ENCODE data around the gene COL13A1.

Gene COL13A1

DNA sequence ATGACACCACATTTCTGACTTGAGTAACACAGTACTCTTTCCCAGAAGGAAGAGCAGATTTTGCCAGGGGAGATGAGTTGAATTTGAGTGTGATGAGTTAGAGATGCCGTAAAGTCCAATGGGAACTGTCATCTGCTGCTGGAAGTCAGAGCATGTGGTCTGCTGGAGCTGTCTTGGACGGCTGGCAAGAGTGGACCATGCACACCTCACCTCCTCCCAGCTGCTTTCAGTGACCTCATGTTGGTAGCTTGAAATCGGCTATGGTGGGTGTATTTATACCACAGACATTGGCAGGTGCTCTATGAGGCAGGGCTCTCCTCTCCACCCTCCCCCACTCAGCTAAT lies 82.3 kb downstream of the COL13A1 start:
- in situ Hi-C loops (cut with MboI; ENCODE audit: low sequenced_read_pairs) = no loop called here

DNA sequence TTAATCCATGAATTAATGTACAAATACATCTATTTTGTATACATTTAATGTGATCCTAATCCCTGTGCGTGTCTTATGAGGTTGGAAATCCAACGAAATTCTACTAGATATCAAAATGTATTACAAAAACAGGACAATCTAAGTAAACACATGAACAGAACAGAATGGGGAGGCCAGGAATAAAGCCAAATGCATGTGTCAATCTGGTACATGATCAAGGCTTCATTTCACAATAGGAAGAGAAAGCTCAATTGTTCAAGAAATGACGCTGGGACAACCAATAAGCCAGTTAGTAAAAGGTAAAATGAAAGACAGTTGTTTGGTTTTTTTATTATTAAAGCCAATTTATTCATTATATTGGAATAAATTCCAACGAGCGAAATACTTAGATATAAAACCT lies 83.0 kb downstream of the COL13A1 start:
- in situ Hi-C loops (cut with MboI; ENCODE audit: low sequenced_read_pairs) = no loop called here

GRCh38 chr10:69885379-69886013 lies 83.8 kb downstream of the COL13A1 start:
- in situ Hi-C loops (cut with MboI; ENCODE audit: low sequenced_read_pairs) = no loop called here

GRCh38 chr10:69888882-69889584 lies 87.3 kb downstream of the COL13A1 start:
- in situ Hi-C loops (cut with MboI; ENCODE audit: low sequenced_read_pairs) = no loop called here

GRCh38 chr10:69890065-69890847 lies 88.5 kb downstream of the COL13A1 start:
- in situ Hi-C loops (cut with MboI; ENCODE audit: low sequenced_read_pairs) = no loop called here

DNA sequence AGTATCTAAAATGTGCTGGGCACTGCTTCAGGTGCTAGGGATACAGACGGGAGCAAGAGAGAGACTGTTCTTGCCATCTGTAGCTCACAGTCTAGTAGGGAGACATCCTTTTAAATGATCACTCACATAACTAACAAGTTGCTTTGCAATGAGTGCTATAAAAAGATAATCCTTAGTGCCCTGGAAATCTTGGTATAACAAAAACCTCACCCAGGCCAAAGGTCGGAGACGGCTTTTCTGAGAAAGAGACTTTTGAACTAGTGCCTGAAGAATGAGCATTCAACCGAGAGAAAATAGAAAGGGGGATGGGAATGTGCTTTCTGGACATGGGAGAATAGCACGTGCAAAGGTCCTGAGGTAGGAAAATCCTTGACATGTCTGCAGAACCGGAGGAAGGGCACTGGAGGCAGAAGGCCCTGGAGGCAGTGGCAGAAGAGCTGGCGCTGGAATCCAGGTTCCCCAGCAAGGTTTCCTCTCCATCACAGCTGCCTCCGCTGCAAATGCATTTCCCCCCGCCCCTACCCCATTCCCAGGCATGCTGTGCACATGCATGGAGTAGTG lies 89.4 kb downstream of the COL13A1 start:
- in situ Hi-C loops (cut with MboI; ENCODE audit: low sequenced_read_pairs) = no loop called here

DNA sequence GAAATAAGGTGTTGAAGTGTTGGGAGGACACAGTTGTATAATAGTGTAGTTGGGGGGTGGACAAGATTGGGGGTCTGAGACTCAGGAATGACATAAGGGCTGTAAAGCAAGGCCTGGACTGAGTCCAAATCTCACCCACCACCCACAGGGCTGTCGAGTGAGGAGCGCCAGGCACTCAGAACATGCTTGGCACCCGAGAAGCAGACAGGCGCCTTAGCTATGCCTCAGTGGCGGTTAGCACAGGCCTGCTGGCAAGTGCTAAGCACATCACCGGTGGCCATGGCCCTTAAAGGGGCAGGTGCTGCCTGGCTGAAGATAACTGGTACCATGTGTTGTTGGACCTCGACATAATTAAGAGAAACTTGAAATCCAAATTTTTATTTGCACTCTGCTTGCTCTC lies 90.7 kb downstream of the COL13A1 start:
- in situ Hi-C loops (cut with MboI; ENCODE audit: low sequenced_read_pairs) = no loop called here

GRCh38 chr10:69892816-69893215 lies 91.1 kb downstream of the COL13A1 start:
- in situ Hi-C loops (cut with MboI; ENCODE audit: low sequenced_read_pairs) = no loop called here

DNA sequence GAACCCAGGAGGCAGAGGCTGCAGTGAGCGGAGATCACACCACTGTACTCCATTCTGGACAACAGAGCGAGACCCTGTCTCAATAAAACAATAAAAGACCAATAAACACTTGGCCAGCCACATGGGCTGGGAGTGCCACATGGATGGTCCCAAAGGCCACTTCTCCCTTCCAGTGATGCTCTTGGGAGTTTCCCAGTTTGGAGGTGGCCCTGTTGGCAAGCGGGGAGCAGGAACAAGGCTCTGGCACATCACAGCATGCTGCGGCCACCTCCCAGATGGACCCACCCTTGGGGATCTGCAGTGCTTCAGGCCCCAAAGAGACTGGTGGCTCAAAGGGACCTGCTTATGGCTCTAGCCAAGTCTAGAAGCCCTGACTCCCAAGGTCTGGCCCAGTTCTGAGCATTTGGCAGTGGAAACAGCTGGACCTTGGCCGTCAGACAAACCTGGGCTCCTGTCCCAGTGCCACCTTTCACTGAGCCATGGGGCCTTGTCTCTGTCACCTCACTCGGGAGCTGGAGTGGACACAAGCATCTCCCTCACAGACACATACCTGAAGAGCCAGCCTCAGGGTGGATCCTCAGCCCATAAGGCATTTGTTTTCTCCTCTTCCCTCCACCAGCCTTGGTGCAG lies 91.7 kb downstream of the COL13A1 start:
- in situ Hi-C loops (cut with MboI; ENCODE audit: low sequenced_read_pairs) = no loop called here

DNA sequence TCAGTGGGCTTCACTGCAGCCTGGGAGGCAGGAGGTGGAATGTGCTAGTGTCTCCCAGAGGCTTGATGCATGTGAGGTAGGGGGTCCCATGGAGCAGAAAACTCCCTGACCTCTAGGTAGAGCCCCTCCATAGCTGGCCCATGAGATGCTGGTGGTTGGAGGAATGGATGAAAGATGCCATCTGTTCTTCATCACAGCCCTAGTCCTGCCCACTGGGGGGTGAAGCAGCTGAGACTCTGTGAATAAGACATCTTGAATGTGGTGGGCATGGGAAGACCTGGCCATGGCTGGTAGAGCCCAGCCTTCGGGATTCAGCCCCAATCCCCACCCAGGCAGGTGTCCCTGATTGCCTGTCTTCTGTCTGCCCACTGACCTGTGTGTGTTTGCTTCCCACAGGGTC lies 92.5 kb downstream of the COL13A1 start:
- in situ Hi-C loops (cut with MboI; ENCODE audit: low sequenced_read_pairs) = no loop called here

DNA sequence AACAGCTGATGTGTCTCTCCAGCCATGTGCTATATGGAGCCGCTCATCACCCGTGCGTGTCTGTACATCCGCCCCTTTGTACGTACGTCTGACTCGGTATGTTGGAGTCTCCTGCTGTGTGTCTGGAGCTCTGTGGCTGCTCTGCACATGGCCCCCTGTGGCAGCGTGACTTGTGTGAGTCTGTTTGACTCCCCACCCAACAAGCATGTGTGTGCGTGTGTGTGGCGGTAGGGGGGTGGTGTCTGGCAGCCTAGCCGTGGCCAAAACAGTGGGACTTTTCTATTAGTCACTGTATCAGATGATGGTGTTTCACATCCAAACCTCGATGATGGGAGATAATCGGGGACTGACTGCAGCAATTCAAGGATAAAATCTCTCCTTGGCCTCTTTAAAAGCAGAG lies 94.1 kb downstream of the COL13A1 start:
- in situ Hi-C loops (cut with MboI; ENCODE audit: low sequenced_read_pairs) = no loop called here

GRCh38 chr10:69896606-69897231 lies 95.0 kb downstream of the COL13A1 start:
- in situ Hi-C loops (cut with MboI; ENCODE audit: low sequenced_read_pairs) = no loop called here

- in situ Hi-C loops (cut with MboI; ENCODE audit: low sequenced_read_pairs) = no loop called here
Measured at GRCh38 chr10:69897432-69897831, 95.7 kb downstream of the COL13A1 start.

DNA sequence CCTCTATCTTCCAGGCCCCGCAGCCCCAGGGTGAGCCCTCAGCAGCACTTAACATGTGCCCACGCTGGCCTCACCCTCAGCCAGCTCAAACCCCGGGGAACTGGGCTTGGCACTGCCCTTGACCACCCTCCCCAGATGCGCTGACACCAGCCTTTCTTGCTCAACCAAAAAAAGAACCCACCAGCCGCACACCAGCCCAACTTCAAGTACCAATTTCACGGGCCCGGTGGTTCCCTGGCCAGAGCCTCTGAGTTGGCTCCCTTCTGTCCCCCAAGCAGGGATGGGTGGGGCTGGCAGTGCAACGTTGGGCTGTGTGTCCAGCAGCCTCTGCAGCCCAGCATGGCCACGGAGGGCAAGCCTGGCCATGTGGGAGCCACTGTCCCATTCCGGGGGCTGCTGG lies 96.3 kb downstream of the COL13A1 start:
- in situ Hi-C loops (cut with MboI; ENCODE audit: low sequenced_read_pairs) = no loop called here

DNA sequence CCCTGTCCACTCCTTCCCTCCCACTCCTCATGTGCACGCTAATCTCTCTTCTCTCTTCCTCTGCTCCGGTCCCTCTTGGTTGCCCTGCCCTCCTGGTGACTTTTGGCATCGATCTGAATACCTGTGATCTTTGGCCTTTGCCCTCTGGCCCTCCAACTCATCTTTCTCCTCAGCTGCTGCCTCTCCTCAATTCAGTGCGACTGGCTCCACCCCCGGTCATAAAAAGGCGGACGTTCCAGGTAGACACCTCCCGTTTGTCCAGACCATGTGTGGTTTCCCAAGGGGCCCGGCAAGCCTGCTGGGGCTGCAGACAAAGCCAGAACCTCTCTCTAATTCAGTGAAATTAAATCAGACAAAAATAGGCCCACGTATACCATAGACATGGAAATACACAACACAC lies 96.8 kb downstream of the COL13A1 start:
- in situ Hi-C loops (cut with MboI; ENCODE audit: low sequenced_read_pairs) = no loop called here

GRCh38 chr10:69898941-69899340 lies 97.2 kb downstream of the COL13A1 start:
- in situ Hi-C loops (cut with MboI; ENCODE audit: low sequenced_read_pairs) = no loop called here

DNA sequence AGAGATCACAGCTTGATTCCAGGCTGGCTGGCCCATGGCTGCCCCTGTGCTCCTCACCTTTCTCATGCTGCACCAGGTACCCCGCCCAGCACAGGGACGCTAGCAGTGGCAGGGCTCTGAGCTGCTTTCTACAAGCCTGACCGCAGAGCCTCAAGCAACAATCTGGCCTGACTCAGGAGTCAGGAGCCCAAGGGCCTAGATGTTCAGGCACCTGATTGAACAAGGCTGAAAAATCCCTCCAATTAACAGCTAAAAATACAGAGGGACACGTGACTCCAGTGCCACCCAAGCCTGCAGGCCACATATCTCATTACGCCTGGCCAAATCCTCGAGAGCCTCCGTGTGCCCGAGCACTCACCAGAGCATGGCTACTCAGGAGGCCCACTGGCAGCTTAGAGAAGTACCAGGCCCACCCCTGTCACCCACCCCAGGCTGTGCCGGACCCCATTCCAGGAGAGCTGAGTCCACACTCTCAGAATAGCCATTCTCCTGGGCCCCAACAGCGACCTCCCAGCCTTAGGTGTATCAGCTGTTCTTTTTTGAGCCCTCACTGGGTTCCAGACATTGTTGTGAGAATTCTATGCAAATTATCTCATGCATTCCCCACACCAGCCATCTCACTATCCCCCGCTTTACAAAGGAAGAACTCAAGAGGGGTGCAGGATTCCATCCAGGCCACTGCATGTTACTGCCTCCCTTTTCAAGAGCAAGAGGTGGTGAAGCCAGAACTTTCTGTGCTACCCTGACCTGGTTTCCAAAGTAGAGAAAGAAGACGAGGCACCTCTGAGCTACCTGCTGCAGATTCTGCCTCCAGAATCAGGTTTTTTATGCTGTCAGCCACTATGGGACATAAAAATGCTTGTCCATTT lies 98.3 kb downstream of the COL13A1 start:
- in situ Hi-C loops (cut with MboI; ENCODE audit: low sequenced_read_pairs) = no loop called here

DNA sequence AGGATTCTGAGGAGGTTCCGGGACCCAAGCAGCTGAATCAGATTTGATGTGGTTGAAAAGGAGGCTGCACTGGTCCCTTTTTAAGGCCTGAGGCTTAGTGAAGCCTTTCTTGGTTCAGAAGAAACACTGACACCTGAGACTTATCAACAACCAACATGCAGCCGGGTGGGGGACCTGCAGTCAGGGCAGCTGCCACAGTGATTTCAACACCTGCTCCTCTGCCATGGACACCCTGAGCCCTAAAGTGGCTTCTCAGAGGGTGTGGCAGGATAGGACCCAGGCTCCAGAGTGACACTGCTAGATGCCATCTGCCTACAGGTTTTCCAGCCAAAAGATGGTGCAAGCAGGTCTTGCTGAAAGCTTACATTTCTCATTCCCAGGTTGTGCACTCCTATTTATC lies 99.3 kb downstream of the COL13A1 start:
- in situ Hi-C loops (cut with MboI; ENCODE audit: low sequenced_read_pairs) = no loop called here

- in situ Hi-C loops (cut with MboI; ENCODE audit: low sequenced_read_pairs) = no loop called here
Measured at GRCh38 chr10:69901628-69902505, 100.2 kb downstream of the COL13A1 start.

Measured in HL-60/S4 treated with phorbol 12-myristate 13-acetate at 8.2 ng/mL for 4 days and 3 days (cell line).